Measurements from ENCODE around the gene PTPRN2.
"Not testable (repeated sequence)": the region's sequence is repeated elsewhere in the genome, so short reads cannot be mapped to it uniquely, and the experiment has no call there.

Gene PTPRN2

GRCh38 chr7:158286210-158286609 is 301.4 kb downstream of the PTPRN2 start:
- no peak for DNase-seq

GRCh38 chr7:158285383-158285770 is 302.2 kb downstream of the PTPRN2 start:
- DNase-seq = no peak

- no peak for DNase-seq
Observed at GRCh38 chr7:158284617-158285382, 302.8 kb downstream of the PTPRN2 start.

GRCh38 chr7:158284121-158284520 is 303.5 kb downstream of the PTPRN2 start:
- no peak for DNase-seq

GRCh38 chr7:158283016-158283974 is 304.3 kb downstream of the PTPRN2 start:
- DNase-seq = no peak

- DNase-seq = no peak
Observed at GRCh38 chr7:158282461-158283001, 305.1 kb downstream of the PTPRN2 start.

GRCh38 chr7:158281441-158281840 is 306.2 kb downstream of the PTPRN2 start:
- DNase-seq = no peak

- no peak for DNase-seq
Observed at GRCh38 chr7:158280448-158281144, 307.0 kb downstream of the PTPRN2 start.

- no peak for DNase-seq
Observed at GRCh38 chr7:158279539-158280447, 307.8 kb downstream of the PTPRN2 start.

- no peak for DNase-seq
Observed at GRCh38 chr7:158278745-158279320, 308.8 kb downstream of the PTPRN2 start.

GRCh38 chr7:158277219-158278141 is 310.1 kb downstream of the PTPRN2 start:
- DNase-seq = no peak

GRCh38 chr7:158276414-158277218 is 311.0 kb downstream of the PTPRN2 start:
- no peak for DNase-seq

- no peak for DNase-seq
Observed at GRCh38 chr7:158275711-158276413, 311.8 kb downstream of the PTPRN2 start.

- no peak for DNase-seq
Observed at GRCh38 chr7:158274996-158275395, 312.6 kb downstream of the PTPRN2 start.

- DNase-seq = no peak
Observed at GRCh38 chr7:158274404-158274811, 313.2 kb downstream of the PTPRN2 start.

- DNase-seq = not testable (repeated sequence)
Observed at GRCh38 chr7:158273756-158274342, 313.8 kb downstream of the PTPRN2 start.

GRCh38 chr7:158273138-158273651 is 314.4 kb downstream of the PTPRN2 start:
- DNase-seq = no peak

GRCh38 chr7:158272509-158273137 is 315.0 kb downstream of the PTPRN2 start:
- DNase-seq = no peak
